MCF 10A (cell line): ENCODE data around the gene LIN54. TPM values are rescaled to one million over a fixed set of nuclear protein-coding genes. Genes with fewer than 3 reads are reported as not detected.

Experiments used
- BruUV-seq: library from RNA; stranded (reverse); fragments of 400-500 nt; replicated peaks from 2 replicates; lab custom pipeline; 2021; lab: Mats Ljungman, UMichigan
- CTCF ChIA-PET: fragments of 300-600 bp; sonication (Branson Sonifier 250); formaldehyde crosslinking; extraction: SDS; loops from one replicate; lab custom pipeline; 2021; ENCODE audit warnings: antibody characterized with exemption, inconsistent platforms; lab: Yijun Ruan, JAX
- POLR2A ChIA-PET: fragments of 300-600, 350-650 bp; sonication (Branson Sonifier 250); formaldehyde crosslinking; extraction: SDS; loops from one replicate; lab custom pipeline; 2020; ENCODE audit warnings: antibody characterized with exemption, inconsistent platforms; lab: Yijun Ruan, JAX
- DNase-seq: peaks from one replicate; pipeline ENCODE4 v3.0.0-alpha.2; 2018; ENCODE audit not compliant: unreplicated experiment
- H3K27ac Mint-ChIP-seq: one replicate; pipeline ENCODE4 v1.8.0; 2022; ENCODE audit warnings: mild to moderate bottlenecking, low read depth, mixed read lengths; ENCODE audit not compliant: unreplicated experiment
- H3K27me3 Mint-ChIP-seq: one replicate; pipeline ENCODE4 v1.8.0; 2022; ENCODE audit warnings: mixed read lengths; ENCODE audit not compliant: insufficient read depth, unreplicated experiment
- H3K36me3 Mint-ChIP-seq: one replicate; pipeline ENCODE4 v1.8.0; 2022; ENCODE audit warnings: mild to moderate bottlenecking, moderate library complexity, mixed read lengths; ENCODE audit not compliant: insufficient read depth, unreplicated experiment
- H3K4me1 Mint-ChIP-seq: one replicate; pipeline ENCODE4 v1.8.0; 2022; ENCODE audit warnings: mixed read lengths; ENCODE audit not compliant: insufficient read depth, unreplicated experiment
- H3K4me3 Mint-ChIP-seq: one replicate; pipeline ENCODE4 v1.8.0; 2022; ENCODE audit warnings: mild to moderate bottlenecking, moderate library complexity, mixed read lengths; ENCODE audit not compliant: unreplicated experiment
- H3K9me3 Mint-ChIP-seq: one replicate; pipeline ENCODE4 v1.8.0; 2022; ENCODE audit warnings: mixed read lengths; ENCODE audit not compliant: unreplicated experiment
- CTCF ChIP-seq: fragments of 200-600 bp; IDR thresholded peaks from one replicate; pipeline ENCODE4 v1.8.0; 2022; ENCODE audit warnings: antibody characterized with exemption, mild to moderate bottlenecking; ENCODE audit not compliant: unreplicated experiment
- intact Hi-C: fragments of 100-400 bp; cut with micrococcal nuclease; formaldehyde crosslinking; loops from 2 replicates; pipeline ENCODE4 v1.14.1; 2022
- total RNA-seq: library from RNA; stranded (reverse); gene quantifications from 2 replicates; pipeline ENCODE4 v1.2.3, GENCODE V29; 2022

The LIN54 gene
- total RNA-seq, 1 experiment from 2014 or later = 16.0 TPM

DNA sequence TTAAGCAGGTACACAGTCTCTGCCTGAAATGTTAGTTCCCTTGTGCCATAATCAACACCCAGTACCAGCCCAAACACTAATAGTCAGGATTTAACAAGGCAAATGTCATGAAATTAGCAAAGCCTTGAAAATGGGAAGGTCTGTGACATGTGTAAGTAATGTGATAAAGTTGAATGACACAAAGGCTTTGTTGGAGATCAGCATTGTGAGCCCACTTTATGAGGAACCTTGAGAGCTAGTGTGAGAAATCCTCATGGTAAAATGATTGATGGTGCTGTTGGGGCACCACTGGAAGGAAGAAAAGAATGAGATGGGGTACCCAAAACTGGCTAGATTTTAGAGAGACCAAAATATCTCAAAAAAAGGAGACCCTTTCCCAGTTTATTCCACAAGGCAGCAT lies 3.3 kb upstream of the LIN54 start:
- peaks cover 30% of the 10 kb centered on the region for H3K4me1 Mint-ChIP-seq
- DNase-seq = no peak
- H3K9me3 Mint-ChIP-seq = no peaks in the 10 kb centered on the region
- H3K4me3 Mint-ChIP-seq = peak overlapping the region; percentile 92
- no TSS peak for BruUV-seq
- intact Hi-C loops = loop anchor here (1.0 to 10.0 kb wide), 2 partner anchors 21 to 549 kb away; partner anchors contain the start of gene COPS4
- no peak for TF ChIP-seq CTCF
- peak overlapping the region; percentile 96 for H3K27ac Mint-ChIP-seq
- H3K36me3 Mint-ChIP-seq = no peaks in the 10 kb centered on the region
- ChIA-PET CTCF (interaction anchor here (0.6 to 3.0 kb wide), 4 partner anchors 21 to 609 kb away, joined by 3 to 8 read pairs (median 6); partner anchors contain the start of gene COPS4), POLR2A (interaction anchor here (0.6 to 6.7 kb wide), 13 partner anchors 17 to 642 kb away, joined by 3 to 168 read pairs (median 9); partner anchors contain the start of genes COPS4, HNRNPD, SEC31A and THAP9)
- no peaks in the 10 kb centered on the region for H3K27me3 Mint-ChIP-seq

GRCh38 chr4:83013420-83013867 lies 2.8 kb upstream of the LIN54 start:
- Mint-ChIP-seq H3K4me1 (peaks cover 30% of the 10 kb centered on the region), H3K4me3 (peak overlapping the region; percentile 92), H3K27me3 (no peaks in the 10 kb centered on the region), H3K27ac (peak overlapping the region; percentile 96), H3K9me3 (no peaks in the 10 kb centered on the region), H3K36me3 (no peaks in the 10 kb centered on the region)
- CTCF ChIA-PET = interaction anchor here (0.6 to 3.0 kb wide), 6 partner anchors 22 to 608 kb away, joined by 3 to 8 read pairs (median 3); partner anchors contain the start of gene COPS4
- POLR2A ChIA-PET = interaction anchor here (0.6 to 6.7 kb wide), 28 partner anchors 8 to 641 kb away, joined by 3 to 168 read pairs (median 5); partner anchors contain the start of genes COPS4, COQ2, HNRNPD and SEC31A
- intact Hi-C loops = loop anchor here (1.0 to 10.0 kb wide), 2 partner anchors 22 to 549 kb away; partner anchors contain the start of gene COPS4
- DNase-seq = peak; percentile 14
- BruUV-seq = TSS peak; percentile 80
- no peak for TF ChIP-seq CTCF

DNA sequence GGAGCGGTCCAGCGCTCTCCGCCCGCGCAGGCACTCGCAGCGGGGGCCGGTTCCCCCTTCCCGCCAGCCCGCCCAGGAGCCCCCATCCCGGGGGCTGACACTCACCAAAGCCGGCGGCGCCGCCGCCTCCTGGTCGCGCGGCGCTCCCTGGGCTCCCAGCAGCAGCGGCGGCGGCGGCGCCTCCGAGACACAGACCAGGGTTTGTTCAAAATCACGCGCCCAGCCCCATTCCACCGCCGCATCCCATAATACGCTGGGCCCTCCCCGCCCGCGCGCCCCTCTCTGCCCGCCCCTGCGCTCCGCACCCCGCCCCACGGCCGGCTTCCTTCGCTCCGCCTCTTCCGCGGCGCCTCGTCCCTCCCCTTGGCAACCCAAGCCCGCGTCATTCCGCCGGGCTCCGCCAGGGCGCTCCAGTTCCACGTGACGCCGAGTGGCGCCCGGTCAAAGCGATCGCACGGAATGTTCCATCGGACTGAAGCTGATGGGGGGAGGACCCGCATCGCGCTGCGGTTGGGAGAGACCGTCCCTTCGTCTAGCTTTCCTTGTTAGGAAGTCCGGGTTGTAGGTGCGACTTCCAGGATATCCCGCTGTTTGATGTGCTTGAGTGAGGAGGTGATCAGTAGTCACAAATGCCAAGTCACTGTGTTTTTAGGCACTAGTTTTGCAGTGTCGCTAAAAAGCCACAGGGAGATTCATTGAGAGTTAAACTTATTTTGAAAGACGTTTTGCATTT lies 2.2 kb upstream of the LIN54 start:
- POLR2A ChIA-PET = interaction anchor here (0.5 to 6.7 kb wide), 31 partner anchors 9 to 640 kb away, joined by 3 to 168 read pairs (median 5); partner anchors contain the start of genes COPS4, COQ2, HNRNPD and SEC31A
- H3K4me1 Mint-ChIP-seq = peaks cover 34% of the 10 kb centered on the region
- H3K4me3 Mint-ChIP-seq = peak overlapping the region; percentile 92
- CTCF ChIA-PET = interaction anchor here (0.6 to 3.0 kb wide), 6 partner anchors 22 to 608 kb away, joined by 3 to 8 read pairs (median 3); partner anchors contain the start of gene COPS4
- no peaks in the 10 kb centered on the region for H3K27me3 Mint-ChIP-seq
- DNase-seq = peak; percentile 98
- intact Hi-C loops = loop anchor here (1.0 to 10.0 kb wide), 3 partner anchors 22 to 548 kb away; partner anchors contain the start of genes COPS4 and THAP9
- peak; percentile 35 for TF ChIP-seq CTCF
- no peaks in the 10 kb centered on the region for H3K9me3 Mint-ChIP-seq
- peak overlapping the region; percentile 96 for H3K27ac Mint-ChIP-seq
- H3K36me3 Mint-ChIP-seq = no peaks in the 10 kb centered on the region
- BruUV-seq = no TSS peak
